Fibroblast of the aortic adventitia (primary cell): ENCODE measurements around the gene FAF1. TPM values are rescaled to one million over a fixed set of nuclear protein-coding genes. Genes with fewer than 3 reads are reported as not detected.
A peak's percentile ranks its signal among the peaks of the same experiment; 100 is the strongest.

Experiments
- DNase-seq: peaks from one replicate; pipeline ENCODE4 v3.0.0-alpha.2; 2010; ENCODE audit warnings: low read depth
- H3K4me3 ChIP-seq: 2 replicates; pipeline ENCODE4 v1.5.1; 2011; ENCODE audit warnings: low read depth, mild to moderate bottlenecking, control low read depth, low read length, moderate library complexity
- total RNA-seq: library from RNA; depleted of rRNA; stranded (reverse); fragments of >200 nt; gene quantifications from 2 replicates; pipeline ENCODE4 v1.2.3, GENCODE V29; 2012; ENCODE audit warnings: low replicate concordance
- TF ChIP-seq, protein P1 (sequence below): IDR thresholded peaks from 2 replicates; pipeline ENCODE4 v1.5.1; 2011; ENCODE audit warnings: mild to moderate bottlenecking, low read length, control low read depth, inconsistent platforms; ENCODE audit not compliant: insufficient read depth

FAF1 gene
- total RNA-seq, 1 donor, result 93.8 TPM

- TF ChIP-seq, protein P1, sequence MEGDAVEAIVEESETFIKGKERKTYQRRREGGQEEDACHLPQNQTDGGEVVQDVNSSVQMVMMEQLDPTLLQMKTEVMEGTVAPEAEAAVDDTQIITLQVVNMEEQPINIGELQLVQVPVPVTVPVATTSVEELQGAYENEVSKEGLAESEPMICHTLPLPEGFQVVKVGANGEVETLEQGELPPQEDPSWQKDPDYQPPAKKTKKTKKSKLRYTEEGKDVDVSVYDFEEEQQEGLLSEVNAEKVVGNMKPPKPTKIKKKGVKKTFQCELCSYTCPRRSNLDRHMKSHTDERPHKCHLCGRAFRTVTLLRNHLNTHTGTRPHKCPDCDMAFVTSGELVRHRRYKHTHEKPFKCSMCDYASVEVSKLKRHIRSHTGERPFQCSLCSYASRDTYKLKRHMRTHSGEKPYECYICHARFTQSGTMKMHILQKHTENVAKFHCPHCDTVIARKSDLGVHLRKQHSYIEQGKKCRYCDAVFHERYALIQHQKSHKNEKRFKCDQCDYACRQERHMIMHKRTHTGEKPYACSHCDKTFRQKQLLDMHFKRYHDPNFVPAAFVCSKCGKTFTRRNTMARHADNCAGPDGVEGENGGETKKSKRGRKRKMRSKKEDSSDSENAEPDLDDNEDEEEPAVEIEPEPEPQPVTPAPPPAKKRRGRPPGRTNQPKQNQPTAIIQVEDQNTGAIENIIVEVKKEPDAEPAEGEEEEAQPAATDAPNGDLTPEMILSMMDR, result no peak
Measured at GRCh38 chr1:50564417-50564816, 395.6 kb downstream of the FAF1 start.

GRCh38 chr1:50562106-50562505, 398.0 kb downstream of the FAF1 start:
- H3K4me3 ChIP-seq, result no peak overlapping the region
- peak; percentile 24 for DNase-seq
- TF ChIP-seq, protein P1, result no peak

More at GRCh38 chr1:50564417-50564816, 395.6 kb downstream of the FAF1 start:
- no peak for DNase-seq
- no peak overlapping the region for H3K4me3 ChIP-seq

GRCh38 chr1:50559421-50559820, 400.6 kb downstream of the FAF1 start:
- DNase-seq, result no peak
- no peak overlapping the region for H3K4me3 ChIP-seq
- TF ChIP-seq, protein P1, result no peak

DNA sequence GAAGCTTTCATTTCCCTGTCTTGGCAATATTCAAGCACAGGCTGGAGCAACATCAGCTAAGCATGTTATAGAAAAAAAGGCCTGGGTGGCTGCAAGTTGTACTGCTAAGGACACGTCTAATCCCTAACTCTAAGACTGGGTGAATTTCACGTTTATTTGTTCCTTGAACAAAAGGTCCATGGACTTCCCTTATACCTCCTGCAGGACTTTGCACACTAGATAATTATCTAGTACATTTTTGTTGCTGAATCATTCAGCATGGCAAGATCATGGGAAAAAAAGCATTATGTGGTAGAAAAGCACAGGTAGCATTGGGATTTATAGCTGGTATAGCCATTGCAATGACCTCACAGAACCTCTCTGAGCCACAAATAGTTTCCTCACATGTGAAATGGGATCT, 406.1 kb downstream of the FAF1 start:
- DNase-seq, result no peak
- H3K4me3 ChIP-seq, result no peak overlapping the region
- TF ChIP-seq, protein P1, result no peak

- DNase-seq, result no peak
- no peak overlapping the region for H3K4me3 ChIP-seq
- TF ChIP-seq, protein P1, result no peak
Measured at GRCh38 chr1:50548243-50548642, 411.8 kb downstream of the FAF1 start.

DNA sequence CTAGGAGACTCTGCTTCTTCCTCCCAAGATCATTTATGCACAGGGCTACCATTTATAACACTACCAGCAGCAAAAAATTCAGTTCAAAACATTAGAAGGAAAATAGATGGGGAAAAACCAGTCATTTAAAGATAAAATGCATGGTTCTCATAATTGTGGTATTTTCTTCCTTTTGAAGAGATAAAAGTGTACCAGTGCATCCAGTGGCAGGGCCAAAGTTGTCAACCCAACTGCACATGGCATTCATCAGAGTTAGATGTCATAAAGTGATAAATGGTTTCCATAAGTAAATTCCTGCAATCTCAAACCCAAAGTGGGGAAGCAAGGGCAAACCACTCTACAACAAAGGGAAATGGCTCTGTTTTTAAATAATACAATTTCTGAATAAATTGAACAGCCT, 417.7 kb downstream of the FAF1 start:
- TF ChIP-seq, protein P1, result no peak
- no peak overlapping the region for H3K4me3 ChIP-seq
- DNase-seq, result peak; percentile 45

DNA sequence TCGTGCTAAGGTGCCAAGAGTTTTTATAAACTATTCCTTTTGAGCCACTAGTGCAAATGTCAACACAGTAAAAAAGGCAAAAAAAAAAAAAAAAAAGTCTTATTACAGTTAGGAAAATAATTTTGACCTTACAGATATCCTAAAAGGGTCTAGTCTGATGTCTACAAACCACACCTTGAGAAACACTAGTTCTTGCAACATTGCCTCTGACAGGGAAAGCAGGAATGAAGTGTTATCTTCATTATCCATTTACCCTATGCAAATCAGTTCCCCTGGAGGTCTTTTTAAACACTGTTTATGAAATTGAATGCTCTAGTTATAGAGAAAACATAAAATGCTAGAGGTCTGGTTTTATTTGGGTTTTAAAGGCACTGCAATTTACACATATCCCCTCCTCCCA, 421.6 kb downstream of the FAF1 start:
- H3K4me3 ChIP-seq, result no peak overlapping the region
- DNase-seq, result no peak
- TF ChIP-seq, protein P1, result no peak
